Measurements from ENCODE around the gene CCDC112.
A peak's percentile ranks its signal among the peaks of the same experiment; 100 is the strongest.
"Not testable (repeated sequence)": the region's sequence is repeated elsewhere in the genome, so short reads cannot be mapped to it uniquely, and the experiment has no call there.

CCDC112 gene

GRCh38 chr5:115257981-115258380 is 38.5 kb downstream of the CCDC112 start:
- DNase-seq = no peak

- DNase-seq = not testable (repeated sequence)
Observed at GRCh38 chr5:115249379-115249778, 47.1 kb downstream of the CCDC112 start.

GRCh38 chr5:115246361-115246991 is 50.0 kb downstream of the CCDC112 start:
- peak; percentile 32 to 71 for DNase-seq

- no peak for DNase-seq
Observed at GRCh38 chr5:115243412-115243811, 53.0 kb downstream of the CCDC112 start.

GRCh38 chr5:115241881-115242642 is 54.4 kb downstream of the CCDC112 start:
- no peak for DNase-seq

GRCh38 chr5:115237066-115237465 is 59.4 kb downstream of the CCDC112 start:
- no peak for DNase-seq

- DNase-seq = no peak
Observed at GRCh38 chr5:115236599-115236998, 59.9 kb downstream of the CCDC112 start.

- DNase-seq = no peak
Observed at GRCh38 chr5:115231598-115231997, 64.9 kb downstream of the CCDC112 start.

- DNase-seq = no peak
Observed at GRCh38 chr5:115229606-115230005, 66.8 kb downstream of the CCDC112 start.

GRCh38 chr5:115227281-115227680 is 69.2 kb downstream of the CCDC112 start:
- DNase-seq = no peak
